Naive thymus-derived CD4-positive, alpha-beta T cell (primary cell): ENCODE measurements around the gene UGGT1. TPM values are rescaled to one million over a fixed set of nuclear protein-coding genes. Genes with fewer than 3 reads are reported as not detected.

Experiments used
- ATAC-seq: fragments of 150-1000 bp; cut with Tn5 transposase; 2 replicates; pipeline ENCODE4 v1.10.0; 2021; ENCODE audit warnings: mild to moderate bottlenecking, moderate library complexity
- CTCF ChIA-PET: fragments of 350-600 bp; sonication (Branson Sonifier 250); formaldehyde crosslinking; loops from one replicate; lab custom pipeline; 2021; ENCODE audit warnings: antibody characterized with exemption; lab: Charles Lee
- POLR2A ChIA-PET: fragments of 350-600 bp; sonication (Branson Sonifier 250); formaldehyde crosslinking; loops from one replicate; lab custom pipeline; 2021; ENCODE audit warnings: antibody characterized with exemption, inconsistent platforms; lab: Charles Lee
- DNase-seq, 9 donors: peaks; one replicate each; pipeline versions ENCODE4 v3.0.0 to v3.0.0-alpha.2; 2020 to 2022; ENCODE audit warnings: mixed read lengths in 1 of 9
- H3K27ac ChIP-seq: one replicate; pipeline ENCODE4 v1.7.0; 2013; ENCODE audit warnings: mild to moderate bottlenecking, low read depth, low read length, moderate library complexity
- H3K27me3 ChIP-seq, 2 donors: one replicate each; pipeline ENCODE4 v1.7.0; 2013; ENCODE audit warnings: low read length in 2 of 2, mild to moderate bottlenecking in 2 of 2, moderate library complexity in 2 of 2; ENCODE audit not compliant: control insufficient read depth in 2 of 2, insufficient read depth in 2 of 2
- H3K36me3 ChIP-seq, 3 experiments: 1 replicate in 2 of 3; 2 replicates in 1 of 3; pipeline ENCODE4 v1.7.0; 2013; ENCODE audit warnings: low read length in 3 of 3, mild to moderate bottlenecking in 3 of 3, moderate library complexity in 1 of 3; ENCODE audit not compliant: insufficient read depth in 3 of 3, control insufficient read depth in 2 of 3
- H3K4me1 ChIP-seq, 2 donors: one replicate each; pipeline ENCODE4 v1.7.0; 2013; ENCODE audit warnings: low read length in 2 of 2, mild to moderate bottlenecking in 2 of 2, moderate library complexity in 1 of 2; ENCODE audit not compliant: control insufficient read depth in 2 of 2, insufficient read depth in 2 of 2
- H3K4me3 ChIP-seq: 2 replicates; pipeline ENCODE4 v1.7.0; 2013; ENCODE audit warnings: mild to moderate bottlenecking, low read length
- H3K9me3 ChIP-seq, 3 experiments: 1 replicate in 2 of 3; 2 replicates in 1 of 3; pipeline ENCODE4 v1.7.0; 2013; ENCODE audit warnings: low read length in 3 of 3; ENCODE audit not compliant: control insufficient read depth in 2 of 3
- H3K27ac Mint-ChIP-seq, 9 donors: one replicate each; pipeline ENCODE4 v1.8.0; 2020 to 2022; ENCODE audit warnings: mixed read lengths in 9 of 9, mild to moderate bottlenecking in 8 of 9, moderate library complexity in 5 of 9, inconsistent platforms in 2 of 9
- H3K27me3 Mint-ChIP-seq, 5 donors: one replicate each; pipeline ENCODE4 v1.8.0; 2021 to 2022; ENCODE audit warnings: mixed read lengths in 5 of 5, mild to moderate bottlenecking in 1 of 5
- H3K36me3 Mint-ChIP-seq, 5 donors: one replicate each; pipeline ENCODE4 v1.8.0; 2020 to 2022; ENCODE audit warnings: mixed read lengths in 5 of 5, mild to moderate bottlenecking in 3 of 5, inconsistent platforms in 1 of 5
- H3K4me1 Mint-ChIP-seq, 7 donors: one replicate each; pipeline ENCODE4 v1.8.0; 2020 to 2022; ENCODE audit warnings: mixed read lengths in 7 of 7, mild to moderate bottlenecking in 3 of 7, inconsistent platforms in 1 of 7
- H3K4me3 Mint-ChIP-seq, 10 donors: one replicate each; pipeline ENCODE4 v1.8.0; 2020 to 2022; ENCODE audit warnings: mild to moderate bottlenecking in 10 of 10, mixed read lengths in 10 of 10, moderate library complexity in 6 of 10, inconsistent platforms in 2 of 10
- H3K9me3 Mint-ChIP-seq, 11 donors: one replicate each; pipeline ENCODE4 v1.8.0; 2020 to 2022; ENCODE audit warnings: mixed read lengths in 11 of 11, mild to moderate bottlenecking in 4 of 11, inconsistent platforms in 1 of 11, moderate library complexity in 1 of 11
- intact Hi-C, 2 donors: fragments of 100-400 bp; cut with micrococcal nuclease; formaldehyde crosslinking; loops; one replicate each; pipeline ENCODE4 v1.15.1; 2023
- polyA plus RNA-seq, 2 donors: library from polyadenylated mRNA; unstranded; fragments of 300-500 nt; fragmentation: Illumina TruSeq; gene quantifications; one replicate each; pipeline ENCODE4 v1.2.3, GENCODE V29; 2021
- total RNA-seq, 6 experiments: library from RNA in 5 of 6; stranded (reverse) in 5 of 6; gene quantifications; 1 replicate in 5 of 6; 2 replicates in 1 of 6; pipeline ENCODE4 v1.2.3 and lab custom pipeline; 2021 to 2026

The UGGT1 gene
- total and polyA plus RNA-seq, 7 experiments from 2014 or later: 11.6 to 75.6 (median 42.7) TPM

DNA sequence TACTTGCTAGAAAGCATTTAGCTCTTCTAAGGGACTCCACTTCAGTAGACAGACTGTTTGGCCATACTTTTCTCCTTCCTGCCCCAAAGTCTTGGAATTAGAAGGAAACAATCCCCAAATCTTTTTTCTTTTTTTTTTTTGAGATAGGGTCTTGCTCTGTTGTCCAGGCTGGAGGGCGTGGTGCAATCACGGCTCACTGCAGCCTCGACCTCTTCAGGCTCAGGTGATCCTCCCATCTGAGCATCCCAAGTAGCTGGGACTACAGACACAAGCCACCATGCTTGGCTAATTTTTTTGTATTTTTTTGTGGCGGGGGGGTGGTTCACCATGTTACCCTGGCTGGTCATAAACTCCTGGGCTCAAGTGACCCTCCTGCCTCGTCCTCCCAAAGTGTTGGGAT lies 6.2 kb upstream of the UGGT1 start:
- ATAC-seq (no peak), DNase-seq (no peak)
- H3K4me3 Mint-ChIP-seq: no peak overlapping the region
- intact Hi-C loops: no loop called here
- no peaks in the 10 kb centered on the region for H3K36me3 ChIP-seq
- H3K9me3 ChIP-seq: peaks cover 0 to 6% (median 0%) of the 10 kb centered on the region in 3 experiments
- H3K27me3 ChIP-seq: no peaks in the 10 kb centered on the region
- H3K4me3 ChIP-seq: no peak overlapping the region
- H3K27ac Mint-ChIP-seq: no peak overlapping the region
- CTCF ChIA-PET: no interaction called here
- H3K36me3 Mint-ChIP-seq: peaks cover 0 to 6% (median 0%) of the 10 kb centered on the region in 5 donors
- POLR2A ChIA-PET: no interaction called here
- no peaks in the 10 kb centered on the region for H3K4me1 ChIP-seq
- H3K9me3 Mint-ChIP-seq: peaks cover 0 to 6% (median 3%) of the 10 kb centered on the region in 11 donors
- H3K27me3 Mint-ChIP-seq: peaks cover 0 to 15% (median 3%) of the 10 kb centered on the region in 5 donors
- peaks cover 0 to 6% (median 5%) of the 10 kb centered on the region in 7 donors for H3K4me1 Mint-ChIP-seq
- no peak overlapping the region for H3K27ac ChIP-seq

DNA sequence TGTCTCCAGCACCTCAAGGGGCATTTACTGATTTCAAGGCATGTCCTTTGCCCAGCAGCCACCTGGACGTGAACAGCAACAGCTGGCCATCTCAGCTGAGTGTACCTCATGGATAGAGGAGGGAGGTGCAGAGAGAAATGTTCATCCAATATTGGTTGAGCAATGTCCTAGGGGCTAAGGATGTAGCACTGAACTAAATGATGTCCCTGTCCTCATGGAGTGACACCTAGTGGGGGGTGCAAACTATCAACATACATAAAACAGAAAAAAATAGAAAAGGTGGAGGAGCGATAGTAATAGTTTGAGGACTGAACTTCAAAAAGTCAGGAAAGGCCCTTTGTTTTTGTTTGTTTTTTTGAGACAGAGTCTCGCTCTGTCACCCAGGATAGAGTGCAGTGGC lies 4.8 kb upstream of the UGGT1 start:
- Mint-ChIP-seq H3K27ac (no peak overlapping the region), H3K36me3 (peaks cover 0 to 6% (median 0%) of the 10 kb centered on the region in 5 donors), H3K9me3 (peaks cover 0 to 6% (median 3%) of the 10 kb centered on the region in 11 donors), H3K4me3 (no peak overlapping the region), H3K27me3 (peaks cover 0 to 9% (median 0%) of the 10 kb centered on the region in 5 donors), H3K4me1 (peaks cover 0 to 15% (median 12%) of the 10 kb centered on the region in 7 donors)
- intact Hi-C loops: no loop called here
- peaks cover 0 to 6% (median 0%) of the 10 kb centered on the region in 3 experiments for H3K9me3 ChIP-seq
- no peak for ATAC-seq
- H3K4me3 ChIP-seq: no peak overlapping the region
- peaks cover 0 to 3% (median 0%) of the 10 kb centered on the region in 3 experiments for H3K36me3 ChIP-seq
- H3K4me1 ChIP-seq: peaks cover 3% of the 10 kb centered on the region in 2 donors
- POLR2A ChIA-PET: interaction anchor here (0.6 kb wide), 1 partner anchor 36 kb away, joined by 5 read pairs; no protein-coding TSS in a partner anchor
- CTCF ChIA-PET: no interaction called here
- DNase-seq: no peak
- no peak overlapping the region for H3K27ac ChIP-seq
- H3K27me3 ChIP-seq: no peaks in the 10 kb centered on the region

DNA sequence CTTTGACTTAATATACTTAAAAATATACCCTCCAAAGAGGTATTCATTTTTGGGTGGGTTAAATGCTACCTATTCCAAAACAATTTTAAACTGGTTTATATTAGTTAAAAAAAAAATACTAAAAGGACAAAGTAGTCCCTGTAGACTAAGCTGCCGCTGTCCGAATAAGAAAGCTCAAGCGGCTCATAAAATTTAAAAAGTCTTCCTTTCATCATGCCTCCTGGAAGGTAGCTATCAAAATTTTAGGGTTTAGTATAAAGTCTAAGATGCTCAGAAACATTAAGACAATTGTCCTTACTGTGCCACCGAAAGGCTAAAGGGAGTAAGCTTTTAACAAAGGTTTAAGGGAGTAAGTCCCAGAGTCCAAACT lies 440 bp upstream of the UGGT1 start:
- CTCF ChIA-PET: no interaction called here
- peaks cover 0 to 6% (median 0%) of the 10 kb centered on the region in 3 experiments for H3K36me3 ChIP-seq
- H3K4me1 Mint-ChIP-seq: peaks cover 22 to 54% (median 51%) of the 10 kb centered on the region in 7 donors
- no peak for DNase-seq
- ATAC-seq: peak; percentile 10
- POLR2A ChIA-PET: interaction anchor here (0.5 to 2.7 kb wide), 15 partner anchors 9 to 797 kb away, joined by 3 to 39 read pairs (median 3); partner anchors contain the start of genes ERCC3, SAP130 and SFT2D3
- H3K27ac Mint-ChIP-seq: peak overlapping the region; percentile 91 to 97 (median 94)
- peak overlapping the region; percentile 88 to 98 (median 94) for H3K4me3 Mint-ChIP-seq
- H3K4me3 ChIP-seq: peak overlapping the region; percentile 86
- H3K9me3 Mint-ChIP-seq: no peaks in the 10 kb centered on the region
- peaks cover 13 to 18% of the 10 kb centered on the region in 2 donors for H3K4me1 ChIP-seq
- H3K27ac ChIP-seq: peak overlapping the region; percentile 75
- H3K36me3 Mint-ChIP-seq: peaks cover 0 to 2% (median 0%) of the 10 kb centered on the region in 5 donors
- intact Hi-C loops: loop anchor here (2.0 to 10.0 kb wide), 11 partner anchors 62 to 1784 kb away; partner anchors contain the start of genes AMMECR1L (in 2 of the 2), SFT2D3 (in 2 of the 2), ERCC3 (in 1 of the 2) and HS6ST1 (in 1 of the 2)
- H3K9me3 ChIP-seq: no peaks in the 10 kb centered on the region
- no peaks in the 10 kb centered on the region for H3K27me3 Mint-ChIP-seq
- no peaks in the 10 kb centered on the region for H3K27me3 ChIP-seq

DNA sequence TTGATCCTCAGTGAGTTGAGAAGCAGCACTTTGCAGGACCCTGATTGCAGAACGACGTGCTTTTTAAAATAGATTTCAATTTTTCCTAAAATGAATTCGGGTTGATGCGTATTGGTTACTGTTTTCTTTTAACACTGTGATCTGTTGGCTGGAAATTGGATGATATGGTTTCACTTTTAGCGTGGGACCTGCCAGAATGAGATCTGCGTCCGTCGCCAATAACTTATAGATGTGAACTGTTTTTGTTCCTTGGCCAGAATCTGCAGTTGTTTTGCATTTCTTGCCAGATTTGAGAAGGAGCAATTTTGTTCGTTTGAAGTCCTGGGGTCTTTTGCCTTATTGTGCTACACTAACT lies 703 bp downstream of the UGGT1 start:
- ATAC-seq (no peak), DNase-seq (peak in 6 of 9 donors; percentile 12 to 27 (median 20))
- Histone ChIP-seq H3K4me3 (peak overlapping the region; percentile 86), H3K4me1 (peaks cover 13 to 18% of the 10 kb centered on the region in 2 donors), H3K27me3 (no peaks in the 10 kb centered on the region), H3K27ac (peak overlapping the region; percentile 75), H3K36me3 (peaks cover 0 to 6% (median 0%) of the 10 kb centered on the region in 3 experiments), H3K9me3 (no peaks in the 10 kb centered on the region)
- peak overlapping the region; percentile 88 to 98 (median 94) for H3K4me3 Mint-ChIP-seq
- H3K27ac Mint-ChIP-seq: peak overlapping the region; percentile 19 to 96 (median 93)
- H3K36me3 Mint-ChIP-seq: peaks cover 0 to 2% (median 0%) of the 10 kb centered on the region in 5 donors
- CTCF ChIA-PET: no interaction called here
- no peaks in the 10 kb centered on the region for H3K9me3 Mint-ChIP-seq
- intact Hi-C loops: loop anchor here (1.0 to 10.0 kb wide), 14 partner anchors 63 to 1783 kb away; partner anchors contain the start of genes AMMECR1L (in 2 of the 2), IWS1 (in 2 of the 2), POLR2D (in 2 of the 2) and SAP130 (in 2 of the 2)
- POLR2A ChIA-PET: interaction anchor here (0.6 to 2.7 kb wide), 9 partner anchors 10 to 798 kb away, joined by 3 to 39 read pairs (median 4); partner anchors contain the start of genes ERCC3, SAP130 and SFT2D3
- H3K27me3 Mint-ChIP-seq: no peaks in the 10 kb centered on the region
- H3K4me1 Mint-ChIP-seq: peaks cover 27 to 66% (median 61%) of the 10 kb centered on the region in 7 donors

DNA sequence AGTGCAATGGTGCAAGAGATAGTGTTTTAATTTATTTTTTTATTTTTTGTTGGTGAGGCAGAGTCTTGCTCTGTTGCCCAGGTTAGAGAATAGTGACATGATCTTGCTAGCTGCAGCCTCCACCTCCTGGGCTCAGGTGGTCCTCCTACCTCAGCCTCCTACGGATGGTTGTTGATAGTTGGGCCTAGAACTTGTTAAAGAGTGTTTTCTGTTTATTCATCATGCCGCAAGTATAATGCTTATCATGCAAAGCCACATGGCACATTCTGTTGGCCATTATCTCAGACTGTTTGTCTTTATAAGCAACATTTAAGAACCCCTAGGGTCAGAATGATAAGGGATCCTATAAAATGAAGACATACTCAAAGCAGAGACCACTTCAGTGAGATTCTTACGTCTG lies 1.7 kb downstream of the UGGT1 start:
- ChIA-PET CTCF (no interaction called here), POLR2A (interaction anchor here (2.1 to 2.7 kb wide), 2 partner anchors 21 to 64 kb away, joined by 4 to 39 read pairs; partner anchors contain the start of gene SAP130)
- no peaks in the 10 kb centered on the region for H3K27me3 ChIP-seq
- H3K4me3 ChIP-seq: no peak overlapping the region
- no peaks in the 10 kb centered on the region for H3K9me3 ChIP-seq
- DNase-seq (no peak), ATAC-seq (no peak)
- H3K4me1 ChIP-seq: peaks cover 13 to 18% of the 10 kb centered on the region in 2 donors
- Mint-ChIP-seq H3K4me3 (peak overlapping the region; percentile 15 to 98 (median 69)), H3K4me1 (peaks cover 27 to 72% (median 63%) of the 10 kb centered on the region in 7 donors), H3K9me3 (no peaks in the 10 kb centered on the region), H3K27ac (peak overlapping the region in 8 of 9 donors; percentile 3 to 74 (median 36)), H3K27me3 (no peaks in the 10 kb centered on the region), H3K36me3 (peaks cover 0 to 6% (median 0%) of the 10 kb centered on the region in 5 donors)
- intact Hi-C loops: loop anchor here (5.0 to 10.0 kb wide), 7 partner anchors 208 to 1782 kb away; partner anchors contain the start of genes AMMECR1L (in 2 of the 2), ERCC3 (in 1 of the 2), HS6ST1 (in 1 of the 2) and IWS1 (in 1 of the 2)
- peaks cover 0 to 12% (median 4%) of the 10 kb centered on the region in 3 experiments for H3K36me3 ChIP-seq
- no peak overlapping the region for H3K27ac ChIP-seq

DNA sequence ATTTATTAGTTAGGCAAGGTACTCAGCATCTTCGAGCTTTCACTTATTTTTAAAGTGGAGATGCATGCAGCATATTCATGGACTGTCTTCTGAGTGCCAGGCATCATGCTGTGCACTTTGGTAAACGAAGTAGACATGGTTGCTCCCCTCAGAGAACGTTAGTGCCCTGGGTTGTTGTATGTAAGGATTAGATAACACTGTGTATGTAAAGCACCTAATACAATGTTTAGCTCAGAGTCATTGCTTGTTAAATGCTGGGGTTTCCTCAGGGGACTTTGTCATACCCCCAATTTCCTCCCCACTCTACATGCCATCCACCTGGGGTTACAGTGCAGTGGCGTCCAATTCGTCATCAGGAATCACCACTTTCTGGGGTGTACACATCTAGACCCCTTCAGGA lies 2.8 kb downstream of the UGGT1 start:
- CTCF ChIA-PET: no interaction called here
- H3K27me3 ChIP-seq: no peaks in the 10 kb centered on the region
- Mint-ChIP-seq H3K27ac (no peak overlapping the region), H3K9me3 (no peaks in the 10 kb centered on the region), H3K27me3 (no peaks in the 10 kb centered on the region), H3K36me3 (peaks cover 0 to 12% (median 0%) of the 10 kb centered on the region in 5 donors), H3K4me3 (peak overlapping the region in 5 of 10 donors; percentile 15 to 98 (median 88)), H3K4me1 (peaks cover 27 to 72% (median 63%) of the 10 kb centered on the region in 7 donors)
- H3K9me3 ChIP-seq: no peaks in the 10 kb centered on the region
- no peak overlapping the region for H3K4me3 ChIP-seq
- H3K36me3 ChIP-seq: peaks cover 0 to 23% (median 5%) of the 10 kb centered on the region in 3 experiments
- POLR2A ChIA-PET: interaction anchor here (0.7 kb wide), 1 partner anchor 76 kb away, joined by 4 read pairs; no protein-coding TSS in a partner anchor
- H3K27ac ChIP-seq: no peak overlapping the region
- H3K4me1 ChIP-seq: peaks cover 13 to 18% of the 10 kb centered on the region in 2 donors
- DNase-seq (no peak), ATAC-seq (no peak)
- intact Hi-C loops: loop anchor here (5.0 to 10.0 kb wide), 7 partner anchors 209 to 1781 kb away; partner anchors contain the start of genes AMMECR1L (in 2 of the 2), ERCC3 (in 1 of the 2), HS6ST1 (in 1 of the 2) and IWS1 (in 1 of the 2)
